M059J (cell line): Measurements from ENCODE around the gene VSNL1. TPM values are rescaled to one million over a fixed set of nuclear protein-coding genes. Genes with fewer than 3 reads are reported as not detected.

Experiments used
- DNase-seq: peaks from one replicate; pipeline ENCODE4 v3.0.0-alpha.2; 2012; ENCODE audit warnings: low read depth
- total RNA-seq: library from RNA; depleted of rRNA; stranded (reverse); fragments of >200 nt; shearing (Covaris generic); gene quantifications from 2 replicates; pipeline ENCODE4 v1.2.3, GENCODE V29; 2014

Gene VSNL1
- total RNA-seq, 1 experiment from 2014 or later, result 2.2 TPM

DNA sequence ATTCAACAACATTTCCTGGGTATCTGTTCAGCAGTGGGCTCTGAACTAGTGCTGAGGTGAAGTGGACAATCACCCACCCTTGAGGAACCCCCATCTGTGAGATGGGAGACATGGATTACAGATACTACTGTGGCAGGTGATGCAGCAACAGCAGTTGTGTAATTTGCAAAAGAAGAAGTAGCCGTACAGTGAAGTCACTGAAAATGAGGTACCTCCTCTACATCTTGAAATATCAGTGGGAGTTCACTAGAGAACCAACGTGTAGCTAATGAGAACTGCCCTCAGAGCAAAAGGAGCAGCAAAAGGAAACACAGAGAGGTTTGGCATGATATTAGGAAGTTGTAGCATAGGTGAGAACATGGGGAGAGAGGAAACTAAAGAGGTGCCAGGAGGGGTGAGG is 41.3 kb downstream of the VSNL1 start:
- DNase-seq, result no peak

GRCh38 chr2:17583166-17583565 is 42.7 kb downstream of the VSNL1 start:
- DNase-seq, result no peak

GRCh38 chr2:17583646-17584045 is 43.1 kb downstream of the VSNL1 start:
- DNase-seq, result no peak

GRCh38 chr2:17584689-17585088 is 44.2 kb downstream of the VSNL1 start:
- DNase-seq, result no peak

DNA sequence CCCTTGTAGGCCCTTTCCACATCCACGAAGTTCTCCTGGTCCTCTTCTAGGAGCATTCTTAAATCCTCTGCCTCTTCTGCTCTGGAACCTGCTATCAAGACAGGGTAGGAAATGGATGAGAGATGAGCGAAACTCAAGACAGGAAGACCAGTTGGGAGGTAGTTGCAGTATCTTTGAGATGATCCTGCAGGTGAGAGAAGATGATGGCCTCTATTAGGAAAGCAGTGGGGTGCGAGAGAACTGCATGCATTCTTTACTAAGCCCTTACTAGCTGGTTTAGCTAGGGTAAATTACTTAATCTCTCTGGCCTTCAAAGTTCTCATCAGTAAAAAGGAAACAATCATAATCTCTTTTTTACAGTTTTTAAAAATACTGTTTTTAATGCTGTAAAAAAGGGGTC is 47.0 kb downstream of the VSNL1 start:
- DNase-seq, result no peak

DNA sequence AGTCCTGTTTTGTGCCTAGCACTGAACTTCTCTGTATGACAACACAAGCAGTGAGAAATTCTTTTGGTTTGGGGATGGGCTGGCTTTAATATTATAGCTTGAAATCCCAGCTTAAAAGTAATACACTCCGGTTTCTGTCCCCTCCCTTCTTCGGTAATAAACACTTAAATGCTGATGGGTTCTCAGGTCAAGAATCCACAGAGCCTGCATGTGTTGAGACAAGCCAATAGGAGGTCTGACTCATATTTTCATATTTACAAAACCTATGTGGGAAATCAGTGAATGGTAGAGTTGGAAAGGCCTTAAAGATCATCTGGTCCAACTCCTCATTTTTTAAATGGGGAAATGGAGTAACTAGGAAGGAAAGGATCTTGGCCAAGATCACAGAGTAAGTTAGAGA is 47.5 kb downstream of the VSNL1 start:
- DNase-seq, result no peak

GRCh38 chr2:17589406-17590035 is 49.0 kb downstream of the VSNL1 start:
- peak; percentile 66 for DNase-seq

- no peak for DNase-seq
Observed at GRCh38 chr2:17590342-17590911, 49.9 kb downstream of the VSNL1 start.

- DNase-seq, result no peak
Observed at GRCh38 chr2:17591846-17592245, 51.4 kb downstream of the VSNL1 start.

DNA sequence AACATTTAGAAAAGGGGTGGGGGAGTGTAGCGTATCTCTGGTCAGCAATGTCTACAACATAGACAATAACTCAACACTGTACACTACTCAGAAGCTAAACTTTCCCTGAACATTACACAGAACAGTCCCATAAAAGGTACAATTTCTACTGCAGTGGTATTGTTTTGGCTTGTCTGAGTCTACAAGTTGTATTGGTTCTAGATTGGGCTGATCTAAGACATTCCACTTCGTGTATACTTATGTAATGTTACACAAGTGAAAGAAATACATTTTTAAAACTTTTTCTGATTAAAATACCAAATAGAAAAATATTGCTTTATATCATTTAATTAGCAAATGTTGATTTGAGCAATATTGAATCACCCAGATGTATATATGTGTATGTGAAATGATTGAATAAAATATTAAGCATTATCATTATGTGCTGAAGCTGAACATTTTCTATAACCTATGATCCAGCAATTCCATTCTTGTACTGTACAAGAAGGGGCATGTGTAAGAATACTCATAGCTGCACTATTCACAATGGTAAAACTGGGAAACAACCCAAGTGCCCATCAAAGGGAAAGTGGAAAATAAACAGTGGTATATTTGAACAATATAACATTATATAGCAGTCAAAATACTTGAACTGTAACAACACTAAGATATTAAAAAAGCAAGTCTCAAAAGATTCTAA is 52.4 kb downstream of the VSNL1 start:
- DNase-seq, result no peak

DNA sequence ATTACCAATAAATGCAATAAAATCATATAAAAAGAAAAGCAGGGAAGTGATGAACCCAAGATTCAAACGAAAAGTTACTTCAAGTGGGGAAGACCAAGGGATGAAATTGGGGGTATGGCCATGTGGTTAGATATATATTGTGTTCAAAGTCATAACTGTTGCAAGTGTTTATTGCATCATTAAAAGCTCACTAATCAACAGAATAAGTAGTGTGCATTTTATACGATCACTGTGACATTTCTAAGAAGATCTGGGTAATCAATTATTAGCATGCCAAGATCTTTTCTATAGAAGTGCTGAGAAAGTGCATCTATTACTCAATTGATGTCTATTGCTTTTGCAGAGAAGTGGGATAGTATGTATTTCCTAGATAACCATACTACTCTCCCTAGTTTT is 52.9 kb downstream of the VSNL1 start:
- DNase-seq, result no peak

GRCh38 chr2:17593841-17594491 is 53.5 kb downstream of the VSNL1 start:
- DNase-seq, result peak; percentile 40

- DNase-seq, result peak; percentile 57
Observed at GRCh38 chr2:17594533-17595401, 54.3 kb downstream of the VSNL1 start.

- peak; percentile 16 for DNase-seq
Observed at GRCh38 chr2:17599617-17600016, 59.1 kb downstream of the VSNL1 start.

DNA sequence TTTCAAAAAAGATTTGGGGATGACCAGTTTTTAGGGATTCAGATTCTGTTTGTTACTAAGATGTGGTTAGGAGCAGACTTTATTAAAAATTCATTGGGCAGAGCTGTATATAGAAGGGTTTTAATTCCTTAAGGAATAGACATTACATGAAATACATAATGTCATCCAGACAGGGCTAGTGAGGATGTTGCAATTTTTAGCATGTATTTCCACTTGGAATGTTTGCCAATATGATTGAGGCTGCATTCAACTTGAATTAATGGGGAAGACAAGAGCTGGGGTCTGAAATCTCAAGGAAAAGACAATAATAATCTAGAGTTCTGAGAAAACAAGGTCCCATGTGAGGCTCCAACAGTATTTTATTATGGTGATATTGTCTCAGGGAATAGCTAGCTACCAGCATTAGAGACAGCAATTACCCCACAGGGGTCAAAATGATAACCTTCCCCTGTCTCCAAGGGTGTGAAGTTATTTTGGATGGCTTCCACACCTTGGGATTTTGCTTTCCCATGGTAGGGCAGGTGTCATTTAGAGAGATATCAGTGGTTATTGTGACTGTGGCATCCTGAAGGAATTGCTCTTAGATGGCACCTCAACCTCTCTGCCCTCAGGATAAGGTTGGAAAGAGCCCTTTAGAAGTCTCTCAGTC is 60.2 kb downstream of the VSNL1 start:
- no peak for DNase-seq

- no peak for DNase-seq
Observed at GRCh38 chr2:17604050-17604449, 63.6 kb downstream of the VSNL1 start.

DNA sequence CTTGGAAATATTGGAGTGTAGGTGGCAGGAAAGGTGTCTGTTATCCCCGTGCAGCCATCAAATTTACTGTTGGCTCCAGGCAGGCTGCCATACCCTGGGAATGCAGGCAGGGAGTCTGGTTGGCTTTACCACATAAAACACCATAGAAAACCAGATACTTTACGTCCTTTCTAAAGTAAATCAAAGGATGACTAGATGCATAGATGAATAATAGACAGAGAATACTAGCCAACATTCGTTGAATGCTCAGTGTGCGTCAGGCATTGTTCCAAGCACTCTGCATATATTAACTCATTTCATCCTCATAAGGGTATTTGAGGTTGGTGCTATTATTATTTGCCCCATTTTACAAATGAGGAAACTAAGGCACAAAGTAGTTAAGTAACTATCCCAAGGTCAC is 65.2 kb downstream of the VSNL1 start:
- DNase-seq, result no peak

GRCh38 chr2:17606851-17607250 is 66.4 kb downstream of the VSNL1 start:
- no peak for DNase-seq

DNA sequence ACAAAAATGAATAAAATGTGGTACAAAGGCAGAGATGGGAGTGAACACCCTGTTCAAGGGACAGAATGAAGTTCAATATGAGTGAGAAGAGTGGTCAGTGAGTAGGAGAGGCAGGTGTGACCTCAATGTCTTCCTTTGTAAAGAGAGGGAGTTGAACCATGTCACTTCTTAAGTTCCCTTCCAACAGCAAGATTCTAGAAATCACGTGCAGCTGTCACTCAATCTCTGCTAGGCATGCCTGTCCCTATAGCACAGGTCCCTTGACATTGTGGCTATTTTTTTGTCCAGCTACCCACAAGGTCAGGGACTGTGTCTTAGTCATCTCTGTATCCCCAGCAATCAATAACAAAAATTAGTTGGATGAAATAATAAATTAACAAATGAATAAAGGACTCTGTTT is 66.9 kb downstream of the VSNL1 start:
- no peak for DNase-seq

- DNase-seq, result no peak
Observed at GRCh38 chr2:17608251-17608650, 67.8 kb downstream of the VSNL1 start.

GRCh38 chr2:17610521-17610920 is 70.0 kb downstream of the VSNL1 start:
- no peak for DNase-seq
